Measurements from ENCODE around the gene CNP. TPM values are rescaled to one million over a fixed set of nuclear protein-coding genes. Genes with fewer than 3 reads are reported as not detected.
"Not testable (repeated sequence)": the region's sequence is repeated elsewhere in the genome, so short reads cannot be mapped to it uniquely, and the experiment has no call there.

The CNP gene
- total and polyA plus RNA-seq, 2 donors (not counting 1 experiment from before 2014, with no cell fraction given), result 57.7 to 60.4 TPM

DNA sequence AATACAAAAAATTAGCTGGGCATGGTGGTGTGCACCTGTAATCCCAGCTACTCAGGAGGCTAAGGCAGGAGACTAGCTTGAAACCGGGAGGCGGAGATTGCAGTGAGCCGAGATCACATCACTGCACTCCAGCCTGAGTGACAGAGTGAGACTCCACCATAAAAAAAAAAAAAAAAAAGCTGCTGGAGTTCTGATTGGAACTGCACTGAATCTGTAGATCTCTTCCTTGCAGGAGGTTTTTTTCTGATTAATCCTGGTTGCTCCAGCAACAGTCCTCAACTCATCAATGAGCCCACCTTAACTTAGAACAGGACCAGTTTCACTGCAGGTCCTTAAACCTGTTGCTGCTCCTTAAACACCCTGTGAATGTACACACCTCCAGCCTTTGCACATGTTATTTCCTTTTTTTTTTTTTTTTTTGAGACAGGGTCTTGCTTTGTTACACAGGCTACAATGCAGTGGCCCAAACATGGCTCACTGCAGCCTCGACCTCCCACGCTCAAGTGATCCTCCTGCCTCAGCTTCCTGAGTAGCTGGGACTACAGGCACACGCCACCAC lies 37.8 kb upstream of the CNP start:
- peaks cover 6% of the 10 kb centered on the region for H3K4me1 ChIP-seq (ENCODE audit: control insufficient read depth, extremely low read depth, insufficient read depth, low read length)
- no peaks in the 10 kb centered on the region for H4K20me1 ChIP-seq (ENCODE audit: control insufficient read depth, extremely low read depth, insufficient read depth, low read length)
- no peak for TF ChIP-seq EZH2 (IDR thresholded peaks at IDR 0.05; ENCODE audit: low read length, missing control alignments)
- TF ChIP-seq, protein P1, sequence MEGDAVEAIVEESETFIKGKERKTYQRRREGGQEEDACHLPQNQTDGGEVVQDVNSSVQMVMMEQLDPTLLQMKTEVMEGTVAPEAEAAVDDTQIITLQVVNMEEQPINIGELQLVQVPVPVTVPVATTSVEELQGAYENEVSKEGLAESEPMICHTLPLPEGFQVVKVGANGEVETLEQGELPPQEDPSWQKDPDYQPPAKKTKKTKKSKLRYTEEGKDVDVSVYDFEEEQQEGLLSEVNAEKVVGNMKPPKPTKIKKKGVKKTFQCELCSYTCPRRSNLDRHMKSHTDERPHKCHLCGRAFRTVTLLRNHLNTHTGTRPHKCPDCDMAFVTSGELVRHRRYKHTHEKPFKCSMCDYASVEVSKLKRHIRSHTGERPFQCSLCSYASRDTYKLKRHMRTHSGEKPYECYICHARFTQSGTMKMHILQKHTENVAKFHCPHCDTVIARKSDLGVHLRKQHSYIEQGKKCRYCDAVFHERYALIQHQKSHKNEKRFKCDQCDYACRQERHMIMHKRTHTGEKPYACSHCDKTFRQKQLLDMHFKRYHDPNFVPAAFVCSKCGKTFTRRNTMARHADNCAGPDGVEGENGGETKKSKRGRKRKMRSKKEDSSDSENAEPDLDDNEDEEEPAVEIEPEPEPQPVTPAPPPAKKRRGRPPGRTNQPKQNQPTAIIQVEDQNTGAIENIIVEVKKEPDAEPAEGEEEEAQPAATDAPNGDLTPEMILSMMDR (conservative IDR thresholded peaks at IDR 0.05 in 1 of 2, IDR thresholded peaks at IDR 0.05 in 1 of 2; ENCODE audit: low read depth in 1 of 2, low read length in 2 of 2), result no peak
- no peak overlapping the region for H3K27ac ChIP-seq (ENCODE audit: insufficient read depth, low read length)
- no peak overlapping the region for H3K4me2 ChIP-seq (ENCODE audit: extremely low read depth, insufficient read depth, low read length)
- no peak overlapping the region for H3K4me3 ChIP-seq (replicated peaks in 1 of 4; ENCODE audit: control extremely low read depth in 1 of 4, insufficient read depth in 1 of 4, low read depth in 3 of 4, low read length in 4 of 4)
- H3K27me3 ChIP-seq (ENCODE audit: control insufficient read depth, insufficient read depth, low read length), result no peaks in the 10 kb centered on the region
- H3K79me2 ChIP-seq (ENCODE audit: control insufficient read depth, insufficient read depth, low read length), result no peaks in the 10 kb centered on the region
- no peaks in the 10 kb centered on the region for H3K36me3 ChIP-seq (ENCODE audit: control insufficient read depth, insufficient read depth, low read length)
- H3K9me3 ChIP-seq (ENCODE audit: control insufficient read depth, insufficient read depth, low read depth, low read length), result no peaks in the 10 kb centered on the region
- peak overlapping the region; percentile 42 for H2AFZ ChIP-seq (ENCODE audit: low read length)
- DNase-seq (ENCODE audit: low read depth in 2 of 2), result no peak
- H3K9ac ChIP-seq (ENCODE audit: insufficient read depth, low read length), result no peak overlapping the region

DNA sequence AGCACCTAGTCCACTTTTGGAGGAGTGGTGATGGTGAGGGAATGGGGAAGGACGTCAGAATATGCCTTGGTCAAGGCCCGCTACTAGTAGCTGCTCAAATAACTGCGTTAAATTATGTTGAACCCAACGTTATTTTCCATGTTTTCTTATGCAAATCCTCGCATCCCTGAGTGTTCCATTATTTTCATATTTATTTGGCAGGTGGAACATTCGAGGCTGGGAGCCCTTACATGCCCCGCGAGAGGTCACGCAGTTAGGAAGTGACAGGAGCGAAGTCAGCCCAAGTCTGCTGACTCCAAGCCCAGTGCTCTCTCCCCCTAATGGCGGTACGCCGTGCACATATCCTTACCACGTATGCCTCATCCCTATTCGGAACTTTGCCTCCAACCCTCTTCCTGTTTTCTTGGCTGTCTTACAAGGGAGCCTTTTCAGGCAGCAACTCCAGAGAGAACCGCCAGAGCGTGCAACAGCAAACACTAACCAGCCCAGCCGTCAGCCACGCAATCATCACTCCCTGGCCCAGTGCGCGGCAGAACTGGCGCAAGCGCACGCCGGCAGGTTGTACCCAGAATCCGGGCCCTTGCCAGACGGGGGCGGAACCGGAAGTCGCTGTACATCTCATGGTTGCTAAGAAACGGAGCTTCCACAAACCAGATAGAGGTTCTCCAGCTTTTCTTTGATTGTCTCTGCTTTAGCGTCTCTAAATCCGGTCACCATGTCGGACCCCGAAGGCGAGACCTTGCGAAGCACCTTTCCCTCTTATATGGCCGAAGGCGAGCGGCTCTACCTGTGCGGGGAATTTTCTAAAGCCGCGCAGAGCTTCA lies 36.4 kb upstream of the CNP start, which contains the start of gene ODAD4:
TSS of gene ODAD4 (plus strand) at position 609 of the 824 bp plus-strand sequence. CDS start at position 716, 107 bp downstream.
- H3K4me1 ChIP-seq (ENCODE audit: control insufficient read depth, extremely low read depth, insufficient read depth, low read length), result peaks cover 6% of the 10 kb centered on the region
- no peak for TF ChIP-seq EZH2 (IDR thresholded peaks at IDR 0.05; ENCODE audit: low read length, missing control alignments)
- TF ChIP-seq, protein P1 (conservative IDR thresholded peaks at IDR 0.05 in 1 of 2, IDR thresholded peaks at IDR 0.05 in 1 of 2; ENCODE audit: low read depth in 1 of 2, low read length in 2 of 2), result peak; percentile 39 to 51
- H3K4me2 ChIP-seq (ENCODE audit: extremely low read depth, insufficient read depth, low read length), result peak within 1 kb of the TSS; percentile 94
- no peaks in the 10 kb centered on the region for H3K79me2 ChIP-seq (ENCODE audit: control insufficient read depth, insufficient read depth, low read length)
- H3K36me3 ChIP-seq (ENCODE audit: control insufficient read depth, insufficient read depth, low read length), result no peaks in the 10 kb centered on the region
- H3K27ac ChIP-seq (ENCODE audit: insufficient read depth, low read length), result peak within 1 kb of the TSS; percentile 78
- peak; percentile 98 for DNase-seq (ENCODE audit: low read depth in 2 of 2)
- peak within 1 kb of the TSS; percentile 51 for H3K9ac ChIP-seq (ENCODE audit: insufficient read depth, low read length)
- H3K4me3 ChIP-seq (replicated peaks in 1 of 4; ENCODE audit: control extremely low read depth in 1 of 4, insufficient read depth in 1 of 4, low read depth in 3 of 4, low read length in 4 of 4), result peak within 1 kb of the TSS; percentile 48 to 76 (median 64)
- H2AFZ ChIP-seq (ENCODE audit: low read length), result peak within 1 kb of the TSS; percentile 82
- no peaks in the 10 kb centered on the region for H3K9me3 ChIP-seq (ENCODE audit: control insufficient read depth, insufficient read depth, low read depth, low read length)
- H3K27me3 ChIP-seq (ENCODE audit: control insufficient read depth, insufficient read depth, low read length), result no peaks in the 10 kb centered on the region
- no peaks in the 10 kb centered on the region for H4K20me1 ChIP-seq (ENCODE audit: control insufficient read depth, extremely low read depth, insufficient read depth, low read length)

DNA sequence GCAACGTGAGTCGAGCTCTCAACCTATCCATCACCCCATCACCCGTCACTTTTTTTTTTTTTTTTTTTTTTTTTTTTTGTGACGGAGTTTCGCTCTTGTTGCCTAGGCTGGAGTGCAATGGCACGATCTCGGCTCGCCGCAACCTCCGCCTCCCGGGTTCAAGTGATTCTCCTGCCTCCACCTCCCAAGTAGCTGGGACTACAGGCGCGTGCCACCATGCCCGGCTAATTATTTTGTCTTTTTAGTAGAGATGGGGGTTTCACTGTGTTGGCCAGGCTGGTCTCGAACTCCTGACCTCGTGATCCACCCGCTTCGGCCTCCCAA lies 35.8 kb upstream of the CNP start:
- Histone ChIP-seq H3K27ac (ENCODE audit: insufficient read depth, low read length) (peak overlapping the region; percentile 78), H3K4me2 (ENCODE audit: extremely low read depth, insufficient read depth, low read length) (peak overlapping the region; percentile 23), H3K4me3 (replicated peaks in 1 of 4; ENCODE audit: control extremely low read depth in 1 of 4, insufficient read depth in 1 of 4, low read depth in 3 of 4, low read length in 4 of 4) (peak overlapping the region; percentile 23 to 76 (median 64)), H2AFZ (ENCODE audit: low read length) (peak overlapping the region; percentile 79), H3K9ac (ENCODE audit: insufficient read depth, low read length) (peak overlapping the region; percentile 51)
- not testable (repeated sequence) for H3K9me3 ChIP-seq (ENCODE audit: control insufficient read depth, insufficient read depth, low read depth, low read length); DNase-seq (ENCODE audit: low read depth in 2 of 2); H3K4me1 ChIP-seq (ENCODE audit: control insufficient read depth, extremely low read depth, insufficient read depth, low read length); H4K20me1 ChIP-seq (ENCODE audit: control insufficient read depth, extremely low read depth, insufficient read depth, low read length); H3K36me3 ChIP-seq (ENCODE audit: control insufficient read depth, insufficient read depth, low read length); H3K27me3 ChIP-seq (ENCODE audit: control insufficient read depth, insufficient read depth, low read length); H3K79me2 ChIP-seq (ENCODE audit: control insufficient read depth, insufficient read depth, low read length)

DNA sequence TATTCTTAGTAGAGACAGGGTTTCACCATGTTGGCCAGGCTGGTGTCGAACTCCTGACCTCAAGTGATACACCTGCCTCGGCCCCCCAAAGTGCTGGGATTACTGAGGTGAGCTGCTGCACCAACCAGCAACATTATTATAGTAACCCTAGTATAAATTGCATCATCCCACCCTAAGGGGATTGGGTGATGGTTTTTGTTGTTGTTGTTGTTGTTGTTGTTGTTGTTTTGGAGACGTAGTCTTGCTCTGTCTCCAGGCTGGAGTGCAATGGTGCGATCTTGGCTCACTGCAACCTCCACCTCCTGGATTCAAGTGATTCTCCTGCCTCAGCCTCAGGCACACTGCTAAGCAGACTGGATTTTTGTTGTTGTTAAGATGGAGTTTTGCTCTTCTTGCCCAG lies 34.9 kb upstream of the CNP start:
- not testable (repeated sequence) for H3K27me3 ChIP-seq (ENCODE audit: control insufficient read depth, insufficient read depth, low read length); H4K20me1 ChIP-seq (ENCODE audit: control insufficient read depth, extremely low read depth, insufficient read depth, low read length); H3K36me3 ChIP-seq (ENCODE audit: control insufficient read depth, insufficient read depth, low read length); H3K9me3 ChIP-seq (ENCODE audit: control insufficient read depth, insufficient read depth, low read depth, low read length); H3K9ac ChIP-seq (ENCODE audit: insufficient read depth, low read length); DNase-seq (ENCODE audit: low read depth in 2 of 2); H3K4me1 ChIP-seq (ENCODE audit: control insufficient read depth, extremely low read depth, insufficient read depth, low read length); H2AFZ ChIP-seq (ENCODE audit: low read length); H3K4me3 ChIP-seq (replicated peaks in 1 of 4; ENCODE audit: control extremely low read depth in 1 of 4, insufficient read depth in 1 of 4, low read depth in 3 of 4, low read length in 4 of 4); H3K4me2 ChIP-seq (ENCODE audit: extremely low read depth, insufficient read depth, low read length); H3K27ac ChIP-seq (ENCODE audit: insufficient read depth, low read length); H3K79me2 ChIP-seq (ENCODE audit: control insufficient read depth, insufficient read depth, low read length)

All from fibroblast of lung (primary cell).